Transverse colon (tissue), 4 donors: ENCODE results near the gene CORO2B. TPM values are rescaled to one million over a fixed set of nuclear protein-coding genes. Genes with fewer than 3 reads are reported as not detected.

Experiments
- DNase-seq: peaks from one replicate; pipeline ENCODE4 v3.0.0-alpha.2; 2019
- H3K27ac ChIP-seq, 4 donors: fragments of 200-600 bp; sonication (generic); 2 replicates each; pipeline ENCODE4 v1.5.1; 2016 to 2018; ENCODE audit warnings: inconsistent platforms in 4 of 4
- H3K27me3 ChIP-seq: fragments of 200-600 bp; sonication (generic); 2 replicates; pipeline ENCODE4 v1.5.1; 2017; ENCODE audit warnings: inconsistent platforms
- H3K36me3 ChIP-seq, 4 donors: fragments of 200-600 bp; sonication (generic); 2 replicates each; pipeline ENCODE4 v1.5.1; 2017 to 2019; ENCODE audit warnings: inconsistent platforms in 4 of 4
- H3K4me1 ChIP-seq, 4 donors: fragments of 200-600 bp; sonication (generic); 2 replicates each; pipeline ENCODE4 v1.5.1; 2017 to 2020; ENCODE audit warnings: inconsistent platforms in 4 of 4
- H3K4me3 ChIP-seq, 4 donors: fragments of 200-600 bp; sonication (generic); 1 replicate in 1 of 4; 2 replicates in 3 of 4; pipeline versions ENCODE4 v1.5.1 to v1.6.1; 2017 to 2019; ENCODE audit warnings: inconsistent platforms in 4 of 4
- H3K9me3 ChIP-seq, 2 donors: fragments of 200-600 bp; sonication (generic); 2 replicates each; pipeline ENCODE4 v1.5.1; 2017 to 2019; ENCODE audit warnings: inconsistent platforms in 2 of 2
- EP300 ChIP-seq: sonication (generic); formaldehyde crosslinking; IDR thresholded peaks from one replicate; pipeline ENCODE4 v1.6.1; 2017; ENCODE audit warnings: antibody characterized with exemption, low read depth
- POLR2A ChIP-seq: fragments of 450-650 bp; IDR thresholded peaks from one replicate; pipeline ENCODE4 v1.6.1; 2016; ENCODE audit warnings: antibody characterized with exemption, mild to moderate bottlenecking, moderate library complexity
- POLR2AphosphoS5 ChIP-seq, 3 donors: sonication (generic); formaldehyde crosslinking; IDR thresholded peaks; one replicate each; pipeline ENCODE4 v1.6.1; 2016; ENCODE audit warnings: antibody characterized with exemption in 3 of 3
- WGBS, 2 donors: methylation state at CpG; one replicate each; pipeline ENCODE4 v1.1.5; 2018; ENCODE audit warnings: low coverage in 1 of 2; 5-methylcytosine and 5-hydroxymethylcytosine counted together
- in situ Hi-C, 4 donors: fragments of 200-750 bp; cut with MboI; loops; one replicate each; pipeline versions ENCODE4 v1.15.0 to v1.15.1; 2017; ENCODE audit warnings: low sequenced_read_pairs in 3 of 4, low pct_ligation_motif_present in 1 of 4, low pct_unique_long_range_greater_than_20kb in 1 of 4
- intact Hi-C: fragments of 100-400 bp; cut with DNase I; formaldehyde crosslinking; loops from one replicate; pipeline ENCODE4 v1.15.1; 2023; ENCODE audit warnings: low total_unique reads
- total RNA-seq, 4 donors: library from RNA; depleted of rRNA; stranded (reverse); fragments of >200 nt; gene quantifications; one replicate each; pipeline ENCODE4 v1.1.0, GENCODE V29; 2016
- TF ChIP-seq, protein P1 (sequence below), 5 experiments: fragments of 200-600 bp in 3 of 5; fragments of 450-650 bp in 2 of 5; sonication (generic) in 3 of 5; IDR thresholded peaks; 1 replicate in 2 of 5; 2 replicates in 3 of 5; pipeline ENCODE4 v1.5.1; 2016 to 2017; ENCODE audit warnings: antibody characterized with exemption in 5 of 5, inconsistent platforms in 3 of 5, mild to moderate bottlenecking in 2 of 5, moderate library complexity in 1 of 5

Gene CORO2B
- total RNA-seq, 4 donors from 2014 or later: 0.40 to 2.2 (median 2.0) TPM

DNA sequence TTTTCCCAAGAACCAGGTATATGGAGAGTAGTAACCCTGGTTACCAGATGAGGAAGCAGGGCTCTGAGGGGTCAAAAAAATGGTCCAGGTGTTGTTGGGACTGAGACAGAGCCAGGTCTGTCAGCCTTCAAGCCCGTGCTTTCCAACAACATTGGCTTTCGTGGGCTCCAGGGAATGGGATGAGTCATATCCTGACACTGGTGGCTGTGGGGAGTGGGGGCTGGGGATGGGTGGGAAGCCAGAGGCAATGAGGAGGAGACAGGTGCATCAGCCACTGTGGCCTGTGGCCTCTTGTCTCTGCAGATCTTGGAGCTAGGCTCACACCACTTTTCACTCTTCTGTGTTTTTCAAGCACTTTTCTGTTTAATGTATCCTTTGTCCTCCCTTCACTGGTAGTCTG lies 38.2 kb downstream of the CORO2B start:
- intact Hi-C loops: no loop called here
- H3K27ac ChIP-seq: no peak overlapping the region
- no peaks in the 10 kb centered on the region for H3K27me3 ChIP-seq
- 48% methylated on average over 2 of the region's 2 CpGs; no CpG with 5 or more reads in 1 of the 2 donors for WGBS, 2 donors
- H3K9me3 ChIP-seq: no peaks in the 10 kb centered on the region
- peaks cover 0 to 4% (median 0%) of the 10 kb centered on the region in 4 donors for H3K4me1 ChIP-seq
- TF ChIP-seq, protein P1, sequence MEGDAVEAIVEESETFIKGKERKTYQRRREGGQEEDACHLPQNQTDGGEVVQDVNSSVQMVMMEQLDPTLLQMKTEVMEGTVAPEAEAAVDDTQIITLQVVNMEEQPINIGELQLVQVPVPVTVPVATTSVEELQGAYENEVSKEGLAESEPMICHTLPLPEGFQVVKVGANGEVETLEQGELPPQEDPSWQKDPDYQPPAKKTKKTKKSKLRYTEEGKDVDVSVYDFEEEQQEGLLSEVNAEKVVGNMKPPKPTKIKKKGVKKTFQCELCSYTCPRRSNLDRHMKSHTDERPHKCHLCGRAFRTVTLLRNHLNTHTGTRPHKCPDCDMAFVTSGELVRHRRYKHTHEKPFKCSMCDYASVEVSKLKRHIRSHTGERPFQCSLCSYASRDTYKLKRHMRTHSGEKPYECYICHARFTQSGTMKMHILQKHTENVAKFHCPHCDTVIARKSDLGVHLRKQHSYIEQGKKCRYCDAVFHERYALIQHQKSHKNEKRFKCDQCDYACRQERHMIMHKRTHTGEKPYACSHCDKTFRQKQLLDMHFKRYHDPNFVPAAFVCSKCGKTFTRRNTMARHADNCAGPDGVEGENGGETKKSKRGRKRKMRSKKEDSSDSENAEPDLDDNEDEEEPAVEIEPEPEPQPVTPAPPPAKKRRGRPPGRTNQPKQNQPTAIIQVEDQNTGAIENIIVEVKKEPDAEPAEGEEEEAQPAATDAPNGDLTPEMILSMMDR (IDR thresholded peaks at IDR 0.05): no peak
- TF ChIP-seq POLR2A (no peak), POLR2AphosphoS5 (IDR thresholded peaks at IDR 0.05) (no peak), EP300 (no peak)
- H3K4me3 ChIP-seq: no peak overlapping the region
- DNase-seq: no peak
- H3K36me3 ChIP-seq: no peaks in the 10 kb centered on the region
- in situ Hi-C loops: no loop called here

DNA sequence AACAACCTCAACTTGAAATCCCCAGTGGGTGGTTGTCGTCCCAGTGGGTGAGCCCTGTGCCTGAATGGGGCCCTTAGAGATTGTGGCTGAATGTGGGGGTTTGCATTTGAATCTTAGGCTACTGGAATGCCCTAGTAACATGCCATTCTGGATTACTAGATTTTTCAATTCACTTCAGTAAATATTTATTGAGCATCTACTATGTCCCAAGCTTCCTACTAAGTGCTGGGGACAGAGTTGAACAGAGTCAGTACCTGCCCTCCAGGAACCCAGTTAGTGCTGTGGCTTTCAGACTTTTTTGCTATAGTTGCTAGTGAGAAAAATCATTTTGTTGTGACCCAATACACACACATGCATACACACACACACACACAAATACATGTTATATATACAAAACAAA lies 39.0 kb downstream of the CORO2B start:
- H3K4me3 ChIP-seq: no peak overlapping the region
- H3K4me1 ChIP-seq: peaks cover 0 to 4% (median 0%) of the 10 kb centered on the region in 4 donors
- H3K27ac ChIP-seq: no peak overlapping the region
- H3K27me3 ChIP-seq: no peaks in the 10 kb centered on the region
- H3K36me3 ChIP-seq: no peaks in the 10 kb centered on the region
- in situ Hi-C loops: no loop called here
- TF ChIP-seq POLR2A (no peak), POLR2AphosphoS5 (IDR thresholded peaks at IDR 0.05) (no peak), EP300 (no peak)
- TF ChIP-seq, protein P1 (IDR thresholded peaks at IDR 0.05): no peak
- intact Hi-C loops: no loop called here
- H3K9me3 ChIP-seq: no peaks in the 10 kb centered on the region
- WGBS, 2 donors: 64% methylated on average over 1 of the region's 1 CpG; no CpG with 5 or more reads in 1 of the 2 donors
- DNase-seq: no peak

DNA sequence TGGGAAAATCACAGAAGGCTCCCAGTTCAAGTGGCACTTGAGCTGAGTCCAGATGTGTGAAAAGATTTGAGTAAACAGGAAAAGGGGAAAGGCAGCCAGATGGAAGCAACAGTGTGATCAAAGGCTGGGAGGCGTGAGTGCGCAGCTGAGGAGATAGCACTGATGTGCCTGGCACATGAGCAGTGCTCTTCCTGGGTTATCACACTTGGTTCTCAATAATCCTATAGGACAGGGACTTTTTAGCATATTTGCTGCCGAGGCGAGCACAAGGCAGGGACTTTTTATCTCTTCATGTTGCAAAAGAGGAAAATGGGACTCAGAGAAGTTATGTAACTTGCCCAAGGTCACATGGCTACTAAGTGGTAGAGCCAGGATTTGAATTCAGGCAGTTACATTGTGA lies 39.6 kb downstream of the CORO2B start:
- intact Hi-C loops: no loop called here
- Histone ChIP-seq H3K4me1 (peaks cover 0 to 4% (median 0%) of the 10 kb centered on the region in 4 donors), H3K27me3 (peaks cover 4% of the 10 kb centered on the region), H3K27ac (no peak overlapping the region), H3K36me3 (no peaks in the 10 kb centered on the region), H3K9me3 (no peaks in the 10 kb centered on the region), H3K4me3 (no peak overlapping the region)
- in situ Hi-C loops: no loop called here
- no peak for DNase-seq
- TF ChIP-seq, protein P1 (IDR thresholded peaks at IDR 0.05): no peak
- no peak for TF ChIP-seq EP300
- no peak for TF ChIP-seq POLR2AphosphoS5 (IDR thresholded peaks at IDR 0.05)
- 44% methylated on average over 4 of the region's 4 CpGs; no CpG with 5 or more reads in 1 of the 2 donors for WGBS, 2 donors

DNA sequence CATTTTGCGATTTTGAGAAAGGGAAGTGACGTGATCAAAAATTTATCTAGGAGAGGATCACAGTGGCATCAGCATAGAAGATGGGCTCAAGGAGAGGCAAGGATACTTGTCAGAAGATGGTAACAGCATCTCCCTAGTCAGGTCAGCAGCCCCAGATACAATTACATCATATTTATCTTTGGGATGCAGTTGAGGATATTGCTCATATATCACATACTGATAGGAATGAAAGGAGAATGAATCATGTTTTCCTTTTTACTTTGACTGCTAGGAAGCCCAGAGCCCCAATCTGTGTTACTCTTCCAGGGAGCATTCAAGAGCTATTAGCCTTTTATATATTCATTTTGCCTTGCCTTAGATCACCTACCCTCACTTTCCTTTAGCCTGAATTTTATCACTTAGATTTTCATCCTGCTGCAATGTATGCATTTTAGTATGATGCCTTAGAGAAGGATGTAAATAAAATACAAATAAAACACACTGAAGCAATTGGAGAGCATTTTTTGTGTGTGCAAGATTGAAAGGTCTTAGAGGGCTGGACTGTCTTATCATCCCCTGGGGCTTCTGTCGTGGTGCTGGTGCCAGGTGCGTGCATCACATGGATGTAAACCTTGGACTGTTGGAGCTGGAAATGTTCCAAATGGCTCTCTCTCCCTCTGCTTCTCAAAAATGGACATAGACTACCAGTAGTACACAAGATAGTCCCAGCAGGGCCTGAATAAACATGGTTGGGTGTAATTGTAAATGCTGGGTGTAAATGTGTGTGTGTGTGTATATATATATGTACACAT lies 40.3 kb downstream of the CORO2B start:
- no peaks in the 10 kb centered on the region for H3K9me3 ChIP-seq
- H3K27ac ChIP-seq: no peak overlapping the region
- no peak for DNase-seq
- in situ Hi-C loops (no loop called here), intact Hi-C loops (no loop called here)
- 63 to 94% methylated on average over 2 to 4 of the region's 4 CpGs for WGBS, 2 donors
- H3K36me3 ChIP-seq: no peaks in the 10 kb centered on the region
- TF ChIP-seq POLR2A (no peak), POLR2AphosphoS5 (IDR thresholded peaks at IDR 0.05) (no peak), EP300 (no peak)
- TF ChIP-seq, protein P1 (IDR thresholded peaks at IDR 0.05): no peak
- peaks cover 9% of the 10 kb centered on the region for H3K27me3 ChIP-seq
- H3K4me3 ChIP-seq: no peak overlapping the region
- H3K4me1 ChIP-seq: peaks cover 0 to 4% (median 0%) of the 10 kb centered on the region in 4 donors
